ENCODE measurements around the gene CDS2. TPM values are rescaled to one million over a fixed set of nuclear protein-coding genes. Genes with fewer than 3 reads are reported as not detected.
A peak's percentile ranks its signal among the peaks of the same experiment; 100 is the strongest.

Gene CDS2
- total and polyA plus RNA-seq, 12 donors = 16.7 to 100 (median 82.3) TPM

- Histone ChIP-seq H3K36me3 (peaks cover 0 to 74% (median 2%) of the 10 kb centered on the region in 9 donors), H3K27ac (peak overlapping the region; percentile 50 to 81 (median 72))
- no peak for DNase-seq
These were observed 71.2 kb downstream of the CDS2 start for GRCh38 chr20:5197847-5198650.

GRCh38 chr20:5198651-5198924 is 71.8 kb downstream of the CDS2 start:
- peaks cover 0 to 68% (median 0%) of the 10 kb centered on the region in 9 donors for H3K36me3 ChIP-seq
- TF ChIP-seq CTCF (IDR thresholded peaks at IDR 0.05) = no peak

More at GRCh38 chr20:5197847-5198650, 71.2 kb downstream of the CDS2 start:
- intact Hi-C loops (cut with DNase I) = no loop called here
- 76 to 83% methylated on average over 10 of the region's 10 CpGs for WGBS, 2 donors
- no peak overlapping the region for H3K4me3 ChIP-seq
- no peaks in the 10 kb centered on the region for H3K27me3 ChIP-seq
- H3K9me3 ChIP-seq = no peaks in the 10 kb centered on the region
- no peak for TF ChIP-seq CTCF (IDR thresholded peaks at IDR 0.05)
- H3K4me1 ChIP-seq = peaks cover 0 to 43% (median 23%) of the 10 kb centered on the region in 9 donors
- peak; percentile 26 to 75 (median 58) for ATAC-seq

DNA sequence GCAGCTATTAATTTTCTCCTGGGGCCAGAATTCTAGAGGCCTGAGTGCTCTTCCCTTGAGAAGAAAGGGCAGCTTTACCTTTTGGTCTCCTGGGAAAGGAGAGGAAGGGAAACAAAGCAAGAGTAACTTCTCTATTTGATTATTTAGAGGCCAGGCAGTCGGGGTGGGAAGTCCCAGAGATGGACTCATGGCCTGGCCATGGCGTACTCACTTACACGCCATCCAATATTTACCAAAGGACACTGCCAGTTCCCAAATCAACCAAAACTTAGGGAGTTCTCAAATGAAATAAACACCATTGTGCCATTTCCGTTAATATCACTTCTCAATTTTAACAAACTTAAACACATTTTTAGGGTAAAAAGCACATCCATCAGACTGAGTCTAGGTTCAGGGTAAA is 76.6 kb downstream of the CDS2 start:
- WGBS, 2 donors = 83 to 90% methylated on average over 4 of the region's 4 CpGs
- ATAC-seq = no peak
- no peak for TF ChIP-seq CTCF (IDR thresholded peaks at IDR 0.05)
- H3K27me3 ChIP-seq = no peaks in the 10 kb centered on the region
- H3K9me3 ChIP-seq = no peaks in the 10 kb centered on the region
- intact Hi-C loops (cut with DNase I) = loop anchor here in 1 of 10 donors (10.0 kb wide), 1 partner anchor 241 kb away; no protein-coding TSS in a partner anchor
- peaks cover 0 to 45% (median 0%) of the 10 kb centered on the region in 9 donors for H3K36me3 ChIP-seq
- peak overlapping the region in 3 of 10 donors; percentile 12 to 58 (median 45) for H3K27ac ChIP-seq
- peaks cover 0 to 28% (median 11%) of the 10 kb centered on the region in 9 donors for H3K4me1 ChIP-seq
- DNase-seq = no peak
- no peak overlapping the region for H3K4me3 ChIP-seq

More at GRCh38 chr20:5198651-5198924, 71.8 kb downstream of the CDS2 start:
- ATAC-seq (peak in 2 of 8 donors; percentile 12 to 27), DNase-seq (no peak)
- intact Hi-C loops (cut with DNase I) = no loop called here
- 85 to 89% methylated on average over 8 of the region's 8 CpGs for WGBS, 2 donors
- Histone ChIP-seq H3K4me1 (peaks cover 0 to 46% (median 23%) of the 10 kb centered on the region in 9 donors), H3K27ac (peak overlapping the region; percentile 3 to 81 (median 72)), H3K9me3 (no peaks in the 10 kb centered on the region), H3K4me3 (no peak overlapping the region), H3K27me3 (no peaks in the 10 kb centered on the region)

DNA sequence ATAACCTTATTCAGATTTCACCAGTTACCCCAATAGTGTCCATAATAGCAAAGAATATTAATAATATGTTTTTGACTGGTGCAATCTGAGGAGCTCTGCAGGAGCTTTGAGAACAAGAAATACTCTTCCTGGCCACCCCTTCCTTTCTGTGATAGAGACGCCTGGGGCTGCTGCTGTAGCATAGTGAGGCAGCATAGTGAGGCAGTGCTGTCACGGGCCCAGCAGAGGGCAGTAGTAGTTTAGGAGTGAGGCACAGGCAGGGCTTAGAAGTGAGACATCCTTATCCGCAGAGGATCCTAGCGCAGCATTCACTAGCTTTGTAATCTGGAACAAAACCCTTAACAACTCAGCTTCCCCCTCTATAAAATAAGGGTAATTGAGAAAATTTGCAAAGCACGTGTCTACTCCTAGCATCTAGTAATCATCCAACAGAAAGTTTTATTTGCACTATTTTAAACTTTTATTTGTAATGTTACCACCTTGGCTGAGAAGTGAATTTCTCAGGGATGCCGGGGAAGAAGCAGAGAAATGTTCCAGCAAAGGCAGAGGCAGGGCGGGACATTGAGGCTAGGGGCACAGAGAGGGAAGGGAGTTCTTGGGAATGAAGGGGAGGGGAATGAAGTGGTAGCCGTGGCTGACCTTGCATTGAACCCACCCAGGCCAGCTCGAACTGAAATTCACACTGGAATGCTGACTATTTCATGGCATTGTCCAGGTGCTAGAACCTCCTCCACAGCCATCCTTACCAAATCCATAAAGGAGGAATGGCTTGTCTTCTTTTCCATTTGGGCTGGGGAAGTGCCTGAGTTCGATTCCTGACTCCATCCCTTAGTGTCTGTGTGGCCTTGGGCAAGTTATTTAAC is 78.8 kb downstream of the CDS2 start:
- H3K4me3 ChIP-seq = no peak overlapping the region
- intact Hi-C loops (cut with DNase I) = loop anchor here in 8 of 10 donors (1.0 to 10.0 kb wide), 5 partner anchors 17 to 243 kb away; no protein-coding TSS in a partner anchor
- no peaks in the 10 kb centered on the region for H3K27me3 ChIP-seq
- DNase-seq = peak; percentile 60 to 67
- TF ChIP-seq CTCF (IDR thresholded peaks at IDR 0.05) = peak; percentile 57 to 90 (median 89)
- H3K9me3 ChIP-seq = no peaks in the 10 kb centered on the region
- no peak overlapping the region for H3K27ac ChIP-seq
- WGBS, 2 donors = 32 to 33% methylated on average over 10 of the region's 10 CpGs
- ATAC-seq = peak; percentile 85 to 91 (median 90)
- H3K4me1 ChIP-seq = peaks cover 0 to 19% (median 4%) of the 10 kb centered on the region in 9 donors
- peaks cover 0 to 49% (median 0%) of the 10 kb centered on the region in 9 donors for H3K36me3 ChIP-seq
